Stomach smooth muscle (tissue), 2 donors: ENCODE results near the gene LIPI.

ENCODE experiments used
- H3K27ac ChIP-seq: one replicate; pipeline ENCODE4 v1.7.0; 2013; ENCODE audit warnings: mild to moderate bottlenecking, low read length, inconsistent platforms
- H3K27me3 ChIP-seq, 2 donors: one replicate each; pipeline ENCODE4 v1.7.0; 2013; ENCODE audit warnings: low read length in 2 of 2; ENCODE audit not compliant: insufficient read depth in 2 of 2, control insufficient read depth in 1 of 2
- H3K36me3 ChIP-seq, 2 donors: one replicate each; pipeline ENCODE4 v1.7.0; 2013; ENCODE audit warnings: low read length in 2 of 2; ENCODE audit not compliant: control insufficient read depth in 2 of 2, insufficient read depth in 2 of 2
- H3K4me1 ChIP-seq: one replicate; pipeline ENCODE4 v1.7.0; 2013; ENCODE audit warnings: low read length; ENCODE audit not compliant: control insufficient read depth, insufficient read depth
- H3K4me3 ChIP-seq, 2 donors: one replicate each; pipeline ENCODE4 v1.7.0; 2013; ENCODE audit warnings: low read length in 2 of 2
- H3K9ac ChIP-seq, 2 donors: one replicate each; pipeline ENCODE4 v1.7.0; 2013; ENCODE audit warnings: low read length in 2 of 2, mild to moderate bottlenecking in 1 of 2
- H3K9me3 ChIP-seq, 2 donors: one replicate each; pipeline ENCODE4 v1.7.0; 2013; ENCODE audit warnings: low read length in 2 of 2; ENCODE audit not compliant: control insufficient read depth in 2 of 2
- donor health status: healthy.
- donor health status: Pancreatic carcinoma.

Gene LIPI

GRCh38 chr21:14210738-14211137, at the start of gene LIPI:
Gene LIPI, minus strand, starts transcription at chr21:14210955. Its CDS starts 110 bp downstream, at chr21:14210845.
- Histone ChIP-seq H3K4me1 (no peaks in the 10 kb centered on the region), H3K9ac (no peak within 1 kb of the TSS), H3K4me3 (no peak within 1 kb of the TSS), H3K9me3 (no peaks in the 10 kb centered on the region), H3K27me3 (no peaks in the 10 kb centered on the region), H3K27ac (no peak within 1 kb of the TSS), H3K36me3 (no peaks in the 10 kb centered on the region)

- Histone ChIP-seq H3K4me1 (no peaks in the 10 kb centered on the region), H3K27me3 (no peaks in the 10 kb centered on the region), H3K4me3 (no peak overlapping the region), H3K9me3 (no peaks in the 10 kb centered on the region), H3K36me3 (no peaks in the 10 kb centered on the region), H3K9ac (no peak overlapping the region), H3K27ac (no peak overlapping the region)
Measured at GRCh38 chr21:14260174-14260764, 49.5 kb upstream of the LIPI start.

DNA sequence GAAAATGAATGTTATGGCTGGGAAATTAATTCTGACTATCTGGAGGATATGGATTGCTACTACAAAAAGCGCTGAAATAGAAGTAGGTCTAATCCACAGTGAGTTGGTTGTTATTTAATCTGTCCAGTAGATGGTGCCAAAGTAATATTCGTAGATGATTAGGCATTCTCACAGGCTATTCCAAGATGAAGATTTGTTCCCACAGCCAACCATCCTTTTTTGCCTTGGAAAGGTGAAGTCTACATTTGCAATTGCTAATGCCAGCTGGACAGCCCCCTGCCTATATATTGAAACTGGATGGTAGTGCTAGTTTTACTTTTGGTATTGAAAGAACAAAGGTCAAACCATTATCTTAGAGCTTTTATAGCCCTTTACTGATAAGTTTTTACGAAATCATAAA, 49.0 kb upstream of the LIPI start:
- H3K27ac ChIP-seq, result no peak overlapping the region
- H3K4me1 ChIP-seq, result no peaks in the 10 kb centered on the region
- H3K9ac ChIP-seq, result no peak overlapping the region
- no peaks in the 10 kb centered on the region for H3K36me3 ChIP-seq
- H3K4me3 ChIP-seq, result no peak overlapping the region
- no peaks in the 10 kb centered on the region for H3K27me3 ChIP-seq
- no peaks in the 10 kb centered on the region for H3K9me3 ChIP-seq

DNA sequence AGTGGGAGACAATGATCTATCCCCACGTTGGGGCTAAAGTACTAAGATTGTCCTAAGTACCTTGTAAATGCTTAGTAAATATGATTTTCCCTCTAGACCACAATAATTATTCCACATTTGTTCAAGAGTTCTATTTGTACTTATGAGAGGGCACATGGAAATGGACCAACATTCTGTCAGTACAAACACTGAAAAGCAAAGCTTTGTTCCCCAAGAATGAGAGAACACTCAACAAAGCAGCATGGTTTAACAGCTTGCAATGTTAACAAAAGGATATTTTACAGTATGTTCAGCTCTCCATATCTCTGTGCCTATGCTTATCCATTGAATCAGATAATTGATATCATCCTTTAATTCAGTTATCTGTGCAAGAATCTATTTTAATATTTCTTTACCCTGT, 40.6 kb upstream of the LIPI start:
- Histone ChIP-seq H3K27ac (no peak overlapping the region), H3K4me3 (no peak overlapping the region), H3K36me3 (no peaks in the 10 kb centered on the region), H3K27me3 (no peaks in the 10 kb centered on the region), H3K4me1 (no peaks in the 10 kb centered on the region), H3K9me3 (no peaks in the 10 kb centered on the region), H3K9ac (no peak overlapping the region)

- no peaks in the 10 kb centered on the region for H3K4me1 ChIP-seq
- H3K9ac ChIP-seq, result no peak overlapping the region
- H3K4me3 ChIP-seq, result no peak overlapping the region
Measured at GRCh38 chr21:14245711-14246110, 35.0 kb upstream of the LIPI start.

GRCh38 chr21:14244911-14245310, 34.2 kb upstream of the LIPI start:
- Histone ChIP-seq H3K4me1 (no peaks in the 10 kb centered on the region), H3K36me3 (no peaks in the 10 kb centered on the region), H3K27me3 (no peaks in the 10 kb centered on the region), H3K4me3 (no peak overlapping the region), H3K9ac (no peak overlapping the region), H3K9me3 (no peaks in the 10 kb centered on the region), H3K27ac (no peak overlapping the region)

More at GRCh38 chr21:14245711-14246110, 35.0 kb upstream of the LIPI start:
- no peak overlapping the region for H3K27ac ChIP-seq
- H3K9me3 ChIP-seq, result no peaks in the 10 kb centered on the region
- no peaks in the 10 kb centered on the region for H3K27me3 ChIP-seq
- no peaks in the 10 kb centered on the region for H3K36me3 ChIP-seq

GRCh38 chr21:14243874-14244273, 33.1 kb upstream of the LIPI start:
- H3K9ac ChIP-seq, result no peak overlapping the region
- H3K9me3 ChIP-seq, result no peaks in the 10 kb centered on the region
- no peak overlapping the region for H3K4me3 ChIP-seq
- no peaks in the 10 kb centered on the region for H3K4me1 ChIP-seq
- H3K27me3 ChIP-seq, result no peaks in the 10 kb centered on the region
- H3K27ac ChIP-seq, result no peak overlapping the region
- no peaks in the 10 kb centered on the region for H3K36me3 ChIP-seq

- Histone ChIP-seq H3K4me1 (no peaks in the 10 kb centered on the region), H3K36me3 (no peaks in the 10 kb centered on the region)
Measured at GRCh38 chr21:14243461-14243860, 32.7 kb upstream of the LIPI start.

DNA sequence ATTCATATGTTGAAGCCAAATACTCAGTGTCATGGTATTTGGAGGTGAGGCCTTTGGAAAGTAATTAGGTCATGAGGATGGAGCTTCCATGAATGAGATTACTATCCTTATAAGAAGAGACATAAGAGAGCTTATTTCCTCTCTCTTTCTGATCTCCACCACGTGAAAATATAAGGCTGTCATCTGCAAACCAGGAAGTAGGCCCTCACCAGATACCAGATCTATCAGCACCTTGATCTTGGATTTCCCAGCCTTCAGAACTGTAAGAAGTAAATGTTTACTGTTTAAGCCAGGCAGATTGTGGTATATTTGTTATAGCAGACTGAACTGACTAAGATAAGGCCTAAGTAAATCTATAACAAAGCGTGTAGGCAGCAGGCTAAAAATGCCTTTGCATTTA, 30.5 kb upstream of the LIPI start:
- Histone ChIP-seq H3K4me3 (no peak overlapping the region), H3K27me3 (no peaks in the 10 kb centered on the region), H3K9ac (no peak overlapping the region), H3K27ac (no peak overlapping the region), H3K9me3 (no peaks in the 10 kb centered on the region), H3K36me3 (no peaks in the 10 kb centered on the region), H3K4me1 (no peaks in the 10 kb centered on the region)

More at GRCh38 chr21:14243461-14243860, 32.7 kb upstream of the LIPI start:
- H3K9ac ChIP-seq, result no peak overlapping the region
- no peak overlapping the region for H3K4me3 ChIP-seq
- no peaks in the 10 kb centered on the region for H3K27me3 ChIP-seq
- H3K27ac ChIP-seq, result no peak overlapping the region
- no peaks in the 10 kb centered on the region for H3K9me3 ChIP-seq

DNA sequence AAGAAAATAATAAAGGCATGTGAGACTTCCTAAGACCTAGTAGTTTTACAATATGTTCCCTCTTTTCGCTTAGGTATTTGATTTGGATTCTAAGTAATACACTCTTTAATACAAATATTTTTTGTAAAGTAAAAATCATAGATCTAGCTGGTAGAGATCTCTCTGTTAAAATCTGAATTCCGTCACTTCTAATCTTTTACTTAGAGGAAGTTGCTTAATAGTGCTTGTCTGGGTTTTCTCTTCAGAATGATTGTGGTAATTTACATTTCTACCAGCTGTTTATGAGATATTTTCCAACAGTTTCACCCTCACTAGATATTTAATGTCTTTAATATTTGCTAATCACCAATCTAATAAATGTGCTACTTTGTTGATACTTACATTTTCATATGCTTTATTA, 28.5 kb upstream of the LIPI start:
- no peaks in the 10 kb centered on the region for H3K4me1 ChIP-seq
- no peak overlapping the region for H3K27ac ChIP-seq
- no peak overlapping the region for H3K9ac ChIP-seq
- H3K4me3 ChIP-seq, result no peak overlapping the region
- no peaks in the 10 kb centered on the region for H3K9me3 ChIP-seq
- no peaks in the 10 kb centered on the region for H3K27me3 ChIP-seq
- no peaks in the 10 kb centered on the region for H3K36me3 ChIP-seq

- H3K4me1 ChIP-seq, result no peaks in the 10 kb centered on the region
- H3K36me3 ChIP-seq, result no peaks in the 10 kb centered on the region
- H3K27ac ChIP-seq, result no peak overlapping the region
- no peaks in the 10 kb centered on the region for H3K9me3 ChIP-seq
- H3K4me3 ChIP-seq, result no peak overlapping the region
- no peaks in the 10 kb centered on the region for H3K27me3 ChIP-seq
- H3K9ac ChIP-seq, result no peak overlapping the region
Measured at GRCh38 chr21:14236180-14236579, 25.4 kb upstream of the LIPI start.
